Measurements from ENCODE around the gene HERPUD2.

HERPUD2 gene

GRCh38 chr7:35646289-35647023, 48.5 kb downstream of the HERPUD2 start:
- ATAC-seq (ENCODE audit: insufficient read depth, low read depth) (no peak), DNase-seq (no peak)
- TF ChIP-seq EZH2 (IDR thresholded peaks at IDR 0.05; ENCODE audit: borderline replicate concordance, low read depth, low read length, severe bottlenecking), result no peak
- no peak for TF ChIP-seq CTCF (IDR thresholded peaks at IDR 0.05; ENCODE audit: borderline replicate concordance, extremely low read depth, low read length, poor library complexity, severe bottlenecking)
- Histone ChIP-seq H3K36me3 (ENCODE audit: insufficient read depth, low read length) (peaks cover 10% of the 10 kb centered on the region), H3K4me3 (ENCODE audit: low read depth in 1 of 2, low read length in 2 of 2) (no peak overlapping the region), H3K4me2 (ENCODE audit: insufficient read depth, low read length) (no peak overlapping the region), H3K4me1 (ENCODE audit: insufficient read depth, low read length) (no peaks in the 10 kb centered on the region), H3K27ac (ENCODE audit: low read length) (no peak overlapping the region), H4K20me1 (ENCODE audit: insufficient read depth, low read length) (peaks cover 14% of the 10 kb centered on the region), H3K27me3 (ENCODE audit: insufficient read depth, low read length, poor library complexity) (no peaks in the 10 kb centered on the region), H2AFZ (ENCODE audit: low read depth, low read length) (no peak overlapping the region), H3K9me3 (ENCODE audit: insufficient read depth, low read length, severe bottlenecking) (no peaks in the 10 kb centered on the region), H3K9ac (ENCODE audit: low read depth, low read length) (no peak overlapping the region), H3K79me2 (ENCODE audit: insufficient read depth, low read length) (peaks cover 22% of the 10 kb centered on the region)

GRCh38 chr7:35645691-35646090, 49.2 kb downstream of the HERPUD2 start:
- Histone ChIP-seq H3K4me3 (ENCODE audit: low read depth in 1 of 2, low read length in 2 of 2) (no peak overlapping the region), H3K4me1 (ENCODE audit: insufficient read depth, low read length) (no peaks in the 10 kb centered on the region), H3K79me2 (ENCODE audit: insufficient read depth, low read length) (peaks cover 14% of the 10 kb centered on the region), H4K20me1 (ENCODE audit: insufficient read depth, low read length) (peaks cover 8% of the 10 kb centered on the region), H3K27me3 (ENCODE audit: insufficient read depth, low read length, poor library complexity) (no peaks in the 10 kb centered on the region), H3K36me3 (ENCODE audit: insufficient read depth, low read length) (peaks cover 3% of the 10 kb centered on the region), H2AFZ (ENCODE audit: low read depth, low read length) (no peak overlapping the region), H3K27ac (ENCODE audit: low read length) (no peak overlapping the region), H3K9me3 (ENCODE audit: insufficient read depth, low read length, severe bottlenecking) (no peaks in the 10 kb centered on the region), H3K9ac (ENCODE audit: low read depth, low read length) (no peak overlapping the region), H3K4me2 (ENCODE audit: insufficient read depth, low read length) (no peak overlapping the region)
- no peak for DNase-seq
- no peak for ATAC-seq (ENCODE audit: insufficient read depth, low read depth)
- TF ChIP-seq CTCF (IDR thresholded peaks at IDR 0.05; ENCODE audit: borderline replicate concordance, extremely low read depth, low read length, poor library complexity, severe bottlenecking) (no peak), EZH2 (IDR thresholded peaks at IDR 0.05; ENCODE audit: borderline replicate concordance, low read depth, low read length, severe bottlenecking) (no peak)

GRCh38 chr7:35630024-35630972, 64.6 kb downstream of the HERPUD2 start:
- no peak overlapping the region for H3K9ac ChIP-seq (ENCODE audit: low read depth, low read length)
- H3K27me3 ChIP-seq (ENCODE audit: insufficient read depth, low read length, poor library complexity), result no peaks in the 10 kb centered on the region
- DNase-seq (no peak), ATAC-seq (ENCODE audit: insufficient read depth, low read depth) (no peak)
- no peak overlapping the region for H3K4me3 ChIP-seq (ENCODE audit: low read depth in 1 of 2, low read length in 2 of 2)
- H3K27ac ChIP-seq (ENCODE audit: low read length), result no peak overlapping the region
- no peak overlapping the region for H2AFZ ChIP-seq (ENCODE audit: low read depth, low read length)
- no peak for TF ChIP-seq EZH2 (IDR thresholded peaks at IDR 0.05; ENCODE audit: borderline replicate concordance, low read depth, low read length, severe bottlenecking)
- H3K9me3 ChIP-seq (ENCODE audit: insufficient read depth, low read length, severe bottlenecking), result no peaks in the 10 kb centered on the region
- H3K79me2 ChIP-seq (ENCODE audit: insufficient read depth, low read length), result no peaks in the 10 kb centered on the region
- no peaks in the 10 kb centered on the region for H4K20me1 ChIP-seq (ENCODE audit: insufficient read depth, low read length)
- no peak overlapping the region for H3K4me2 ChIP-seq (ENCODE audit: insufficient read depth, low read length)
- peaks cover 42% of the 10 kb centered on the region for H3K36me3 ChIP-seq (ENCODE audit: insufficient read depth, low read length)
- H3K4me1 ChIP-seq (ENCODE audit: insufficient read depth, low read length), result no peaks in the 10 kb centered on the region
